GM21786 (cell line): Measurements from ENCODE around the gene BRI3BP.
A peak's percentile ranks its signal among the peaks of the same experiment; 100 is the strongest.
"Not testable (repeated sequence)": the region's sequence is repeated elsewhere in the genome, so short reads cannot be mapped to it uniquely, and the experiment has no call there.

Experiments
- ATAC-seq: cut with Tn5 transposase; IDR thresholded peaks from one replicate; pipeline ENCODE4 v1.9.1; 2021; ENCODE audit not compliant: unreplicated experiment

BRI3BP gene

GRCh38 chr12:124972211-124972610 is 21.2 kb upstream of the BRI3BP start:
- ATAC-seq: no peak

- no peak for ATAC-seq
These were observed 18.2 kb upstream of the BRI3BP start for GRCh38 chr12:124975276-124975675.

GRCh38 chr12:124976999-124977398 is 16.4 kb upstream of the BRI3BP start:
- no peak for ATAC-seq

- ATAC-seq: no peak
These were observed 13.9 kb upstream of the BRI3BP start for GRCh38 chr12:124979568-124979967.

DNA sequence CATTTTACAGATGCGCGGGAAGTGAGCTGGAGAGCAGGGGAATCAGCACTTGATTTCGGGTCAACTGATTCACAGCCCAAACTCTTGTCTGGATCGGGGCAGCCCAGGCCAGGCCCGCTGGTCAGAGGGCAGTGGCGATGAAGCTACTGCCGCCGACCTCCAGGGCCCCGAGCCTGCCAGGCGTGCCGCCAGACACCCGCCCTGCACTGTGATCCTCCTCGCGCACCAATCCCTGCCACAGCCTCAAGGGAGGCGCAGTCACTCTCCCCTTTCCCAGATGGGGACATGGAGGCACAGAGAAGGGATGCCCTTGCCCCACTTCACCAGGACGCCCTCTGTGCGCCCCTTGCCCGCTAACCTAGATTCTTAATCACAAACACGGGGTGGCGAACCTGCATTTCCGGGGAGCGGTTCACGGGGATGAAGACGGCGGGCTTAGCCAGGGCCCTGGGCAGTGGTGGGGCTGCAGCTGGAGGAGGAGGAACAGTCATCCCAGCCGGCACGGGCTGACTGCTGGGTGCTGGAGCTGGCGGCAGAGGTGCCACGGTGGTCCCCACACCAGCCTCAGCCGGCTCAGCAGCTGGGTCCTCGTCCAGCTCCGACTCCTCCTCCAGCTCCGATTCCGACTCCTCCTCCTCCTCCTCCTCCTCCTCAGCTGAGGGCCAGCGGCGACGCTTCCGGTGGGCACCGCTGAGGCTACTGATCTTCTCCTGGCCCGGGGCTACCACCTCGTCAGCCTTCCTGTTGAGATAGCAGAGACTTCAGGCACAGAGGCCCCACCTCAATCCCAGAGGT is 13.2 kb upstream of the BRI3BP start:
- no peak for ATAC-seq

DNA sequence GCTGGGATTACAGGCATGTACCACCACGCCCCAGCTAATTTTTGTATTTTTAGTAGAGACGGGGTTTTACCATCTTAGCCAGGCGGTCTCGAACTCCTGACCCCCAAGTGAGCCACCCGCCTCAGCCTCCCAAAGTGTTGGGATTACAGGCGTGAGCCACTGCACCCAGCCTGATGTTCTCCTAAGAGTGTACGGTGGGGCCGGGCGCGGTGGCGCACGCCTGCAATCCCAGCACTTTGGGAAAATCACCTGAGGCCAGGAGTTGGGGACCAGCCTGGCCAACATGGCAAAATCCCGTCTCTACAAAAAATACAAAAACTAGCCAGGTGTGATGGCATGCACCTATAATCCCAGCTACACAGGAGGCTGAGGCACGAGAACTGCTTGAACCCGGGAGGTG is 6.6 kb upstream of the BRI3BP start:
- not testable (repeated sequence) for ATAC-seq

DNA sequence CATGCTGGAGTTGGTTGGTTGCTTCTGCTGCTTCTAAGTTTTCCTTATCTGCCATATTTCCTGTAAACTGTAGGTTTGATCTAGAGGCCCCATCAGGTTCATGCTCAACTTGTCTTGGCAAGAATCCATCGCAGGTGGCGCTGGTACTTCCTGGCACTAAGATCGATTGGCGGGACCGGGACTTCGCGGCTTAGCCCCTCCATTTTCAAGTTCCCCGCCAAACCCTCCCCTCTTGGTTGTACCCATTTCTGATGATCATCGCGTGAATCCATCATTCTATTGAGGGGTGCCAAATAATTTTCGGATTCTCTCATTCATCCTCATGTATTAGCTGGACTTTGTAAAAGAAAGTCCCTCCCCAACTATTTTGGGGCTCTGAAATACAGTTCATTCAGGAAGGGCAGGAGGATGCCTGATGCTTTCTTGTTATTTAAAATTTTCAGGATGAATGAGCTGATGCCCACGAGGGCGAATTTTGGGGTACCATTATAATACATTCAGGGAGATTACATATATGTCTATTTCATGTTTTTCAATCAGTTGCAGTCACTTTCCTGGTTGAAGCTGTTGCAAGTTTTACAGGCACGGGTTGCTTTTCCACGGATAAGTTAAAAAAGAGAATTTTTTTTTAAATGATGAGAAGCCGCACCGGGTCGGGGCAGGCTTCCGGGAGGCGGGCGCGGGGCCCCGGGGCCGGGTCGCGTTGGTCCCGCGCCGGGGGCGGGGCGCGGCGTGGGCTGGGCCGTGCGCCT is 395 bp upstream of the BRI3BP start:
- ATAC-seq: peak; percentile 25

DNA sequence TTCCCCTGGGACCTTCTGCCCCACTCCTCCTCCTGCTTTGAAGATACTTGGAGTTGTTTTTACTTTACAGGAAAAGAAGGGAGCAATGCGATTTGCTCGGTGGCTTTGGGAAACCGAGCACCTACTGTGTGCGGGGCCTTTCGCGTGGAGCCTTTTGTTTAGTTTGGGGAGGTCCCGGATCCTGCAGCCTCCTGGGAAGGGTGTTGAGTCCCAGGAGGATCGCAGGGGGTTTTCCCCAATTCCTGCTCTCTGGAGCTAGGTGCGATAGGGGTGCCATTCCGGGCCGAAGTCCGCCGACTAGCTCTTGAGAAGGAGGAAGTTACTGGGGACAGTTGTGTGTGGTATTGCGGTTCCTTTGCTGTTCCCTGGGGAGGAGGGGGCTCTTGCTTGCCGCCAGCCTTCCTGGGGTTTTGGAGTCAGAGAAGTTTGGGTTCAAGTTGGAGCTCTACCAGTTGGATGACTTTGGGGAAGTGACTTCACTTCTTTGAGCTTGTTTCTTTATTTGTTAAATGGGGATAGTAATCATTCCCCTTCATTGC is 1.1 kb downstream of the BRI3BP start:
- ATAC-seq: peak; percentile 38

DNA sequence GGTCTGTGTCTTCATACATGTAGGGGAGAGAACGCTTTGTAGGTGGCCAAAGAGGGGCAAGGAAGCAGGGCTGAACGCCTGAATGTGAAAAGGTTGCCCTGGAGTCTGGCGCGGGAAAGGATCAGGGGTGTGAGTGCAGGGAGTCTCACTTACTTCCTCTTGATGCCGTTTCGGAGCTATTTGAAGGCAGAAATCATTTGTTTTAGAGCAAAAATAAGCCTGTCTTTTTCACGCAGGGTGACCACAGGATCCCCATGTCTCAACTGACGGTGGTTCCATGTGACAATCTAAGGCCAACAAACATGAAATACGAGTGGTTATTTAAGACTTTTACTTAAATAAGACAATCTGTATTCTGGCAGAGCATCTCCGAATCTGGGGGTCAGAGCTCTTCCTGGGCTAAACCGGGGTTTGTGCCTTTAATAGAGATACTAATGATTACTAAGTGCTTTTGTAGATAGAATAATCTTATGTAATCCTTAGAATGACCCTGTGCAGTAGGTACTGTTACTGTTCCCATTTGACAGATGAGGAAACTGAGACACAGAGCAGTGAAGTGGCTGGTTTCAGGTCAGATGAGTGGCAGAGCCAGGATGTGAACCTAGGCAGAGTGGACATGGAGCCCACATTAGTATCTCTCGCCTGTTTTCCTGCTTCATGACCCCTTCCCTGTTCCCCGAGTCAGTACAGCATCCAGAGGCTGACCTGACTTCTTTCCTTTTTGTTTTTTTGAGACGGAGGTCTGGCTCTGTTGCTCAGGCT is 1.9 kb downstream of the BRI3BP start:
- ATAC-seq: no peak

- no peak for ATAC-seq
These were observed 5.3 kb downstream of the BRI3BP start for GRCh38 chr12:124998705-124999104.

GRCh38 chr12:125001636-125002035 is 8.2 kb downstream of the BRI3BP start:
- ATAC-seq: no peak

- ATAC-seq: no peak
These were observed 9.6 kb downstream of the BRI3BP start for GRCh38 chr12:125003021-125003420.

GRCh38 chr12:125004621-125005020 is 11.2 kb downstream of the BRI3BP start:
- ATAC-seq: no peak

DNA sequence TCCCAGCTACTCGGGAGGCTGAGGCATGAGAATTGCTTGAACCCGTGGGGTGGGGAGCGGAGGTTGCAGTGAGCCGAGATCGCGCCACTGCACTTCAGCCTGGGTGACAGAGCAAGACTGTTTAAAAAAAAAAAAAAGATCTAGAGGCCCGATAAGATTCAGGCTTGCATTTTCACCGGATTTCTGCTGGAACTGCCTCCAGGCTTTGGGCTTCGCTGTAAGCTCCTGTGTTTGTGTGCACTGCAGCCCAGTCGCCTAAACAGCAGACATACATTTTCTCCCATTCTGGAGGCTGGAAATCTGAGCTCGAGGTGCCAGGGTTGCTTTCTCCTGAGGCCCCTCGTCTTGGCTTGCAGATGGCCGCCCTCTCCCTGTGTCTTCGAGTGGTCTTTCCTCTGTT is 12.2 kb downstream of the BRI3BP start:
- ATAC-seq: no peak

GRCh38 chr12:125006365-125006764 is 12.9 kb downstream of the BRI3BP start:
- no peak for ATAC-seq

GRCh38 chr12:125013816-125014442 is 20.5 kb downstream of the BRI3BP start:
- ATAC-seq: no peak

- no peak for ATAC-seq
These were observed 21.1 kb downstream of the BRI3BP start for GRCh38 chr12:125014526-125014925.

DNA sequence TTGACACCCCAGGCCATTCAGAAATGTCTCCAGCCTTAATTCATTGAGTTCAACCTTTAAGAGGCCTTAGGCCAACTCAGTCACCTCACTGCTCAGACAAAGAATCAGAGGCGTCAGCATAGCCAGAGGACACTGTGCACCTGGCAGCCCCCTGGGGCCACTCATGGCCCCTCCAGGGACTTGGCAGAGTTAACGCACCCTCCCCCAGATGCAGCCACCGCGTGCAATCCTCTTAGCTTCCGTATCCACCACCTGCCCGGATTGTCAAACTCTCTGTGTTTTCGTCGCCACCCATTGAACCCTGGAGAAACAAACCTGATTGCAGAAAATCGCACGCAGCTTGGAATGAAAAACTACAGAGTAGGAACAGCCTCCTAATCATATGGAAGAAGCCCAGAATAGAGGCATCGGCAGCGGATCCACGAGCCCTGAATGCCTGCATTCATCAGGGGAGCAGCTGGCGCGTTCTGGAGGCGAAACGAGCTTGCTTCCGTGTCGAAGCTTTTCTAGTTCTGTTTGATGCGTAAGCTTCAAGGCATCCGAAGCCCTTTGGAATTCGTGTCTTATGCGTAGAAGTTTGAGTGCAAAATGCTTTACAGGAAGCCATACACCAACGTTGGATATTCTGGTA is 22.4 kb downstream of the BRI3BP start:
- ATAC-seq: no peak

DNA sequence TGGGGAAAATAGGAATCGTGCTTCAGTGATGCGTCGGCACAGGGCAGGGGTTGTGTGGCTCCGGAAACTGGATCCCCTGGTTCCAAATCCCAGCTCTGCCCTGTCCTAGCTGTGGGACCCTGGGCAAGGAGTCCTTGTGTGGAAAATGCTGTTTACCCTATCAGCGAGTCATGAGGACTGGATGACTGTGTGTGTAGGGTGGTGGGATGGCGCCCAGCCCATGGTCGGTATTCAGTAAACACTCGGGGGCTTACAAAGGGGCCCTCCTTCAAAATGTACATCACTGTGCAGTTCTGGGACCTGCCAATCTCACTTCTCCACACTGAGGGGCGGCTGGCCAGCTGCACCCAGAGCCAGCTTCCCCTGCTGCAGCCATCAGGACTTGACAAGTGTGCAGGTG is 24.4 kb downstream of the BRI3BP start:
- ATAC-seq: no peak

- ATAC-seq: no peak
These were observed 24.9 kb downstream of the BRI3BP start for GRCh38 chr12:125018356-125018755.
